Inflammatory macrophage (primary cell): Measurements from ENCODE around the gene KAT2B.
A peak's percentile ranks its signal among the peaks of the same experiment; 100 is the strongest.

ENCODE experiments used
- DNase-seq, 2 donors: peaks; one replicate each; pipeline ENCODE4 v3.0.0-alpha.2; 2020 to 2022

Gene KAT2B

DNA sequence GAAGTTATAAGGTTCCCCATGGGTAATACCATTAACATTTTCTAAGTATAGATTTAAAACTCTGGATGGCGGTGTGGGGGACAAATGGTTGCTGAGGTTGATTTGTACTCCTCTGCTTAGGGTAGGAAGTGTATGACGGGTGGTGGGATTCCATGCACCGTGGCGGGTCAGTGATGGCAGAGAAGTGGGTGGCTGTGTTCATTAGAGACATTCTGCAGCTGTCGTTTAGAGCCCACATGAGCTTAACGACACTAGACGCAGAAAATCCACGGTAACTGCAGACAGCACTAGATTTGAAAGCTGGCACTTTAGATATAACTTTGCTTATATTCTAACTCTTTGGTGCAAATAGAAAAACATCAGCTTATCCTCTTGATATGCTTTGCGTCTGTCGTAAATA lies 108.2 kb downstream of the KAT2B start:
- DNase-seq: no peak

DNA sequence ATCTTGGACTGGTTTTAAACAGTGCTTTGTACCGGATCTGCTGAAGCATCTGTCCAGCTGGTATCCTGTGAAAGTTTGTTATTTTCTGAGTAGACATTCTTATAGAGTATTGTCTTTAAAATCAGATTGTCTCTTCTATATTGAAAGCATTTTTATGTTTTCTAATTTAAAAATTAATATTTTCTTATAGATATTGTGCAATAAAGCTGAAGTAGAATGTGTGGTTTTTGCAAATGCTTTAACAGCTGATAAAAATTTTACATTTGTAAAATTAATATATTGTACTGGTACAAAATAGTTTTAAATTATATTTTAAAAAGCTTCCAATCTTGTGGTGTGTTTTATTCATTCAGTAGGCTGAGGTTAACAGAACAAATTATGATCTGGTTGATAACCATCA lies 113.8 kb downstream of the KAT2B start:
- no peak for DNase-seq

DNA sequence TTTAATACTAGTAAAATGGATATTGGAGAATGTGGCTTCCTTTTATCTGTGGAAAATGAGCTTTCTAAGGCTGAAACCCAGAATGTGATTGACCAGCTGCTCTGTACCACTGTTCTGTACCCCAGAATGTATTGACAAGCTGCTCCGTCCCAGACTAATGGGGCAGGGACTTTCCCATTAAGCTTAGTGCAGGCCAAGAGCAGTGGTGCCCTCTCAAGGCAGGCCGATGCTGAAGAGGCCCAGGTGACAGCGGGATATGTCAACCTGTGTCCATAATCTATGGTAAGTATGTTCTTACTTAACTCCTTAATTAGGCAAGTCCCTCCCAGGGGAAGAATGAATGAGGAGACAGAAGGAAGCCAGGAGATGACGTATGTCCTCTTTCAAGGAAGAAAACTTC lies 114.7 kb downstream of the KAT2B start:
- DNase-seq: no peak

DNA sequence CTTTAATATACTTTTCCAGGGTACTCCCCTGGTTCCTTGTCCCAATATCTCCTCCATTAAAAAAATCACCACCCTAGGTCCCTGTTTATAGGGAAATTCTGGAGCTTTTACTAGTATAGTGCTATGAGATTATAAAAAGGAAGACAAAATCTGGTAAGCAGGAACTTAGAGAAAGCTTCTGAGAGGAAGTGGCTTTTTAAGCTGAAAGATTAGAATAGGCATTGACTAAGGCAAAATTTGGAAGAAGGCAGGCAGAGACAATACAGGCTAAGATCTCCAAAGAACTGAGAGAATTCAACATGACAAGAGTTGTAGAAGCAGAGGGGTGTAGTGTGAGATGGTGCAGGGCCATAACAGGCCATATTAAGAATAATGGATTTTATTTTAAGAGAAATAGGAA lies 120.0 kb downstream of the KAT2B start:
- DNase-seq: peak; percentile 6 to 35

DNA sequence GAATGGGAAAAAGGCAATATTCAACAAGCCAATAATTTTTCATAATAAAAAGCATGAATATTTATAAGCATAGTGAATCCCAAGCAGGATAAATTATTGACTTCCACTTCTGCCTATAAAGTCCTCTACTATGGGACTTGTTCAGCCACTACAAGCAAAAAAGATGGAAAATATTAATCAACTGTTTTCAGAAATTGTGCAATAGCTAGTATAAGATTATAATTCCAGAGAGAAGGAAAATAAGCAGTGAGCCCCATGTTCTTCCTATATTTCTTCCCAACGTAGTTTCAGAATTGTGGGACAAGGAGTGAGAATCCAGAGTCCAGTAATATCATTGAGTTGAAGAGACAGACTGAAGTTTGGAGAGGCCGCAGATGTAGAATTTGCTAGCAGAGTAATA lies 121.5 kb downstream of the KAT2B start:
- DNase-seq: no peak

DNA sequence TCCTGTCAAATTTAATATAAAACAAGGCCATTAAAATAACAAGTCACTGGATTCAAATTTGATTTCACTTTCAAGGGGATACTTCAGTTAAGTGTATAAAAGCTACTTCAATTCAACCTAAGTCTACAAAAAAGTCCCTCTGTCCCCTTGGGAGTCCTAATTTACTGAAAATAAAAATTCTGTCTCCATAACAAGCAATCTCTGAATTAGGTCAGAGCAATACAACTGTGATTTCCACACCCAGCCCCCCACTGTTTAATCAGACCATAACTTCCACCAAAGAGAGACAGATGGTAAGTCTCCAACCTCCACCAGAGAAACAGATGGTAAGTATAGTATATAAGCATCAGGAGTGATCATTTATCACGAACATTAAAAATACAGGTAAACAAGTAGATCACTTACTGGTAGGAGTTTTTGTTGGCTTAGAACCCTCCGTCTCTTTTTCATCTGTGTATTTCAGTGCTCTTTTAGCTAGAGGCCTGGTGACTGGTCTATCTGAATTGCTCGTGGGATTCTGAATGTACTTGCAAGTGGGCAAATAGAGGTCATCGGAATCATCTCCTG lies 133.7 kb downstream of the KAT2B start:
- DNase-seq: no peak

DNA sequence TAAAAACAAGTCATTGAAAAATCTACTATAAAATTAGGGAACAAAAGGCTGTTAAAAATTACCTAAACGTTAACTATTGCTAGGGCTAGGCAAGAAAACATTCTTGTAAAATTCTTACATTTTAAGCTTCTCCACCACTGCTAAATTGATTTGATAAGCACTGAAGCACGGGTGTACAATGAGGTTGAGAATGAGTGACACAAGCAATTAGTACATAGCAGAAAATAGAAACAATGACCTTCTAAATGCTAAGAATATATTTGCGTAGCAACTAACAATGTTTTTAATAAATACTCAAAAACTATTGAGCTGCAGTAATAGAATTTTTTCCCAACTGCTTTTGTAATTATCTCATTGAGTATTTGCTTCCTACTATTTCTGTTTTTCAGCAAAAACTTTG lies 141.0 kb downstream of the KAT2B start:
- no peak for DNase-seq

DNA sequence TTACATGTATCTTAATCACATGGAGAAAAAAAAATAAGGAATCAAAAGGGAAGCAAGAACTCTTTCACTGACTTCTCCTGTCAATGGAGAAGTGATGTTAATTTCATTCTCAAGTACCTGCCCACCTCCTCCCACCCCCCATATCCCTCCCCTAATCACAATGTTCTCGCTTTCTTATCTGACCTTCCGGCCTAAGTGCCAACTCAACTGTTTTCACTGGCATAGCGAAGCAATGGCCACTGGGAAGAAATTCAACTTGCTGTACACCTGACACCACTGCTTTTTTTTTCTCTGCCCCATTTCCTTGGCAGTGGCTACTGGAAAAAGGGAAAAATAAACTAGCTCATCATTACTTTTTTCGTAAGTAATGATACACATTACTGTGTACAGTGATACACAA lies 142.0 kb downstream of the KAT2B start:
- DNase-seq: no peak

DNA sequence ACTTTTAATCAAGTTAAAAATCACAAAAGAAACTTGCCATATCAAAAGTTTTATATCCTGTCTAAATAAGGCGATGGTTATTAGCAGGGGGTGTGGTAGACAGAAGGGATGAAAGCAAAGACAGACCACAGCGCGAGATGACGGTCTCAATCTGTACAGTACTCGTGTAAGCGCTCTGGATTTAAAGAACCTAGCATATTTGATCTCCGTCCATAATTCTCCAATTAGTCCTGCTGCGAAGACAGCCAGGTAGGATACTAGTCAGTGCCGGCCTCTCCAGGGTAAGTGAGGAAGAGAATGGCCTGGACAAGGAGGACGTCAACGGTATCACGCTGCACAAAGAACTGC lies 145.1 kb downstream of the KAT2B start:
- DNase-seq: no peak

DNA sequence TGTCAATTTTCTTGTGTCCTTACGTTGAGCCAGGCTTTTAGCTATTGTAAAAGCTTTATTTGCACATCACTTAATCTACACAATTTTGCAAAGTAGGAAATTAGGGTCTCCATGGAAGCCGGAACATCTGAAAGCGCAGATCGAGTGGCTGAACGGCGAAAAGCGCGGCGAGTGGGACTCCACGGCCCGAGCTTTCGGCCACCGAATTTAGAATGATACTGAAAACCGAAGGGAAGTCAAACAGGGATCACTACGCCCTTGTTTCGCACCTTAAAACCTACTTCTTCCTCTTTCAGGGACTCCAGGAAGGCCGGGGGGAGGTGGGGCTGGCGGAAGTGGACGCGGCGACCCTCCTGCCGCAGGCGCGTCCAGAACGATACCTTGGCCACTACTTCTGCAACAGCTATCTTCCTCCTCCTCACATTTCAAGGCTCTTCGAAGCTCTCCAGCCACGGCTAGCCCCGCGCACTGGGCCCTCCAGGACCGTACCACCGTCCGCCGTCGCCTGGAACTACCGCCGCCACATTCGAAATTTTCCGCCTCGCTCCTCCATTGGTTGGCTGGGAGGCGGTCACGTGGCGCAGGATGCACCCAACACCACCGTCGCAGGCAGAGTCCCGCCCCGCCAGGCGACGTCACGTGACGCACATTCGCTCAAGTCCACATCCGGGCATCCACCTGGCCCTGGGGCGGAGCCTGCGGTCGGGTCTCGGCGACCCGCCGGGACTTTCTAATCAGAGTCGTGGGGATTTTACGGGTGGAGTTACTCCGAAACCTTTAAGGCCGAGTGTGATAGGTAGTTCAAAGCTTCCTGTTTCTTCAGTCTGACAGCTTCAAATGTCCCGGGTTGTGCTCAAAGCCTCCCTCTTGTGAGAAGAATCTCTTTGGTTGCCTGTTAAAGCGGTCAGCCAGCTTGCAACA lies 145.7 kb downstream of the KAT2B start, which contains the start of gene SGO1:
SGO1 (minus strand) TSS at position 528 of the 921 bp plus-strand sequence. CDS start 2,179 bp downstream, outside the sequence.
- DNase-seq: peak; percentile 98 to 99

DNA sequence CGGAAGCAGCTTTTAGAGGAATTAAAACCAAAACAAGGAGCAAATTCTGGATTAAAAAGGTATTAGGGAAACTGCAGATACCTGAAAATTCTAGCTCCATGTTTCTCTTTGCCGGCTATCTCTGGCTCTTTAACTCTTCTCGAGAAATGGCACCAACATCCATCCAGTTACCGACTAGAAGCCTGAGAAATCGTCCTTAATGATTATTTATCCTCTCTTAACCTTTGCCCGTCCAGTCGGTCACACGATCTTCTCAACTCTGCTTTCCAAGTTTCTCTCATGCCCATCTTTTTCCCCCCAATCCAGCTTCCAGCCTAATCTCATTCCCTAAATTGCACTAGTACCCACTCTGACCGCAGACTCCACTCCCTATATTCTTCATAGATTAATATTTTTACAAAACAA lies 146.4 kb downstream of the KAT2B start:
- peak in 1 of 2 donors; percentile 6 for DNase-seq

DNA sequence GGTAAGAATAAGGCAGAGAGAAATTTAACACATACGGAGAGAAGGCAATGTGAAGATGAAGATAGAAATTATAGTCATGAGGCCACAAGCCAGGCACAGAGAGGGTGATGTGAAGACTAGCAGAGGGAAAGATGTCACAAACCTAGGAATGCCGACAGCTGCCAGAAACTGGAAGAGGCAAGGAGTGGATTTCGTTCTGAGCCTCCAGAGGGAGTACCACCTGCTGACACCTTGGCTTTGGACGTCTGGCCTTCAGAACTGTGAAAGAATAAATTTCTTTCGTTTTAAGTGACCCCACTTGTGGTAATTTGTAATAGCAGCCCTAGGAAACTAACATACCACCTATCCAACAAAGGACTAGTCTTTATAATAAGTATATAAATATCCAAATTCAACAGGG lies 150.7 kb downstream of the KAT2B start:
- no peak for DNase-seq

DNA sequence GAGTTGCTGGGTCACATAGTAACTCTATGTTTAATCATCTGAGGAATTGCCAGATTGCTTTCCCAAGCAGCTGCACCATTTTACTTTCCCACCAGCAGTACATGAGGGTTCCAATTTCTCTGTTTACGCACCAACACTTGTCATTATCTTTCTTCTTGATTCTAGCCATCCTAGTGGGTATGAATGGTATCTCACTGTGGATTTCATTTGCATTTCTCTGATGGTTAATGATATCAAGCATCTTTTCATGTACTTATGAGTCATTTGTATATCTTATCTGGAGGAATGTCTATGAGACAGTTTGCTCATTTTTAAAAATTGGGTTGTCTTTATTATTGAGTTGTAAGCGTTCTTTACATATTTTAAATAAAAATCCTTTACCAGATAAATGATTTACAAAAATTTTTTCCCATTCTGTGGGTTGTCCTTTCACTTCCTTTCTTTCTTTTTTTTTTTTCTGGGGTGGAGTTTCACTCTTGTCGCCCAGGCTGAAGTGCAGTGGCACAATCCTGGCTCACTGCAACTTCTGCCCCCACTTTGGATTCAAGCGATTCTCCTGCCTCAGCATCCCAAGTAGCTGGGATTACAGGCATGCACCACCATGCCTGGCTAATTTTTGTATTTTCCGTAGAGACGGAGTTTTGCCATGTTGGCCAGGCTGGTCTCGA lies 154.7 kb downstream of the KAT2B start:
- no peak for DNase-seq

DNA sequence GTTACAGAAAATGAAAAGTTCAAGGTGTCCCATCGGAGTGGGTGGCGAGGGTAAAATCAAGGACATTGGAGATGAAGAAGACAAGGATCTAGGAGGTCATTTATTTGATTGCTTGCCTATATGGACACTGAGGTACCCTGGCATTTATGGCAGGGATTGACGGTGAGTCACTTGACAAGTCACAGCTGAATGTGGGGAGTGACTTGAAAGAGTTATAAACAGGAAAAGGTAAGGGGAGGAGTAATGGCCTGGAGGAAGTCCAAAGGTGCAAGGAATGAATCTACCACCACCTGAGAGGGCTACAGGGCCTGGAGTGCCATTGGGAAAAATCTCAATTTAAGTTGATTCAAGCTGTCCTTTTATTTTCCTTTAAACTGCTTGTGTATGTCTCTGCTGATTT lies 157.5 kb downstream of the KAT2B start:
- DNase-seq: no peak

DNA sequence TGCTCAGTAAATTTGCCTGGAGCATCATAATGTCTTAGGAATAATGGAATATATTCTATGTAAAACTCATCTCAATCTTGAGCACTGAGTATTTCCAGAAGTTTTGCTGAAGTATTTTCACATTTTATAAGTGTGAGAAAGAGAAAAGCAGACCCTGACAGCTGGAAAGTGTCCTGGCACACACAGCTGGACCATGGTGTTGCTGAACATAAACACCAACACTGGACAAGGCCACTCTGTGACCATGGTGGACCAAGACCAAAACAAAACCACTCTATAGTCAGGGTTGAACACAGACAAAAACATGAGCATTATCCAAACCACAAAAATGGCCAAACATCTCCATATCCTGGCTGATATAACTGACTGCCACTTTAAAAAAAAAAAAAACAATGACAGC lies 160.9 kb downstream of the KAT2B start:
- DNase-seq: no peak
